GM12874 (cell line): ENCODE measurements around the gene DUS2.

Source experiments
- CTCF ChIP-seq: IDR thresholded peaks from 2 replicates; pipeline ENCODE4 v1.5.1; 2011; ENCODE audit warnings: low read depth, mild to moderate bottlenecking, control low read depth, low read length, moderate library complexity; ENCODE audit not compliant: insufficient read depth

The DUS2 gene

DNA sequence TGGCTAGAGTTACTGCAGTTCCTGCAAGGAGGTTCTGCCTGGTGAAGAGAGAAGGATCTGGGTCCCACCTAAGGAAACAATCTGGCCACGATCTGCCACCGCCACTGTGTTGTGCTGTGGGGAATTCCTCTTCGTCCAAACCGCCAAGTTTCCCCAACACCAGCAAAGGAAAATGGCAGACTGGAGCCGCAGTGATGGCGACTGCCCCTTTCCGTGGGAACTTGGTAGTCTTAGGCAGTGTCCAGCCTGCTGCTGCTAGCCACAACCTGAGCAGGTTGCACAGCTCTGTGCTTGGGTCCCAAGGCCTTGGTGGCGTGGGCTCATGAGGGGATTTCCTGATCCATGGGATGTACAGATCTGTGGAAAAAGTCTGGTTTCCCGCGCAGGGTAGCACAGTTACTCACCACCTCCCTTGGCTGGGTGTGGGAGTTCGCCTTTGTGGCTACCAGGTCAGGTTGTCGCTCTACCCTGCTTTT is 90.7 kb downstream of the DUS2 start:
- no peak for TF ChIP-seq CTCF

DNA sequence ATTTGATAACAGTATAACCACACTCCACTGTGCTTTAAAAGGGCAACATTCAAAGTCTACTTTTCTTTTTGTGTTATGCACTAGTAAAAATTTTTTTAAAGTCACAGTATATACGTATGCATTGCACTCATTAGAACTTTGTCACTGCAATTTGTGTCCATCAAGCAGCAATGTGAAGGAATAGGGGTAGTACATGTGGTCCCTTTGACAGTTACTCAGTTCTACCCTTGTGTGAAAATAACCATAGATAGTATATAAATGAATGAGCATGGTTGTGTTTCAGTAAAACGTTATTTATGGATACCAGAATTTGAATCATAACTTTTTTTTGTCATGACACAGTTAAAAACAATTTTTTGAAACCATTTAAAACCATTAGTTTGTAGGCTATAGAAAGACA is 92.8 kb downstream of the DUS2 start:
- TF ChIP-seq CTCF: no peak

DNA sequence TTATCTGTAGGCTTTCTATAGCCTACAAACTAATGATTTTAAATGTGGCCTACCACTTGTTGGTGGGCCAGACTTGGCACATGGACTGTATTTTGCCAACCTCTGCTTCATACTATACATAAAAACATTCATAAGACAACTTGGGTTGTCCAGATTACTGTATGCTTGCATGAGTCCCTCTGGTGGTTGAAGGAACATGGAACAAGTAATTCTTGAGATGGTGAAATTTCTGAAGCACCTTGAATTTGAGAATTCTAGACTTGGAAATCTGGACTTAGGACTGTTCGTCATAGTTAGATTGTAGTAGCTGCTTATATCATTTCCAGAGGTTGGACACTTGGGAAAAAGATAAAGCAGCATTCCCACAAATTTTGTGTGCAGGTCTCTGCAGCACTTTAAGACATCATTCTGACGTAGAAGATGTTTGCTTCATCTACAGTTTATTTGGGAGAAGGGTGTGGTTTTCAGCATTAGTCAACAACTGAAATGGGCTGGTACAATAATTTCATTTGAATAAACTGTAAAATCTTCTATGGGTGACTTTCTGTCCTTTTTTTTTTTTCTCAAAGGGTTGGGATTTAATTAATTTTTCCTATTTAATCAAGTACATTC is 93.3 kb downstream of the DUS2 start:
- peak; percentile 49; the same call in 1 of the 2 replicates for TF ChIP-seq CTCF

DNA sequence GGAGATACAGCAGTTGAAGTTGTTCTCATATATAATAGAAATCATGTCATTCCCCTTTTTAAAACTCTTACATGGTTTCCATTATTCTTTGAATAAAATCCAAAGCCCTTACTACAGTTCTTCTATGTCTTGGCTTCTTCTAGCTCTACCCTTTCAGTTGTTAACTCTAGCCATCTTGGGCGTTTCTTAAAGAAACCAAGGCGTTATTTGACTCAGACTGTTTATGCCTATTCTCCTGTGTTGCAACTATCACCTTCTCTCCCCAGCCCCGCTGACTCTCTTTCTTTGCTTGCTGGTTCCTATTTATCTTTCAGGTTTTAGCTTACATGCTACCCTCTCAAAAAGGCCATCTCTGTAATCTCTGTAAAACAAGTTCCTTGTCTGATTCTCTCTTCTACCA is 94.8 kb downstream of the DUS2 start:
- TF ChIP-seq CTCF: no peak

- TF ChIP-seq CTCF: no peak
Observed at GRCh38 chr16:68126395-68126794, 103.3 kb downstream of the DUS2 start.

GRCh38 chr16:68128577-68129305 is 105.7 kb downstream of the DUS2 start:
- no peak for TF ChIP-seq CTCF
